HepG2 (cell line): ENCODE measurements around the gene SGTB. TPM values are rescaled to one million over a fixed set of nuclear protein-coding genes. Genes with fewer than 3 reads are reported as not detected.

Experiments used
- BCLAF1 ChIP-seq: fragments of 450-650 bp; IDR thresholded peaks from 2 replicates; pipeline ENCODE4 v1.6.1; 2017; ENCODE audit warnings: mild to moderate bottlenecking
- CEBPG ChIP-seq: IDR thresholded peaks from 2 replicates; pipeline ENCODE4 v1.6.1; 2016
- HINFP ChIP-seq: sonication (generic); formaldehyde crosslinking; IDR thresholded peaks from 2 replicates; pipeline ENCODE4 v1.4.0; 2020; ENCODE audit warnings: low read depth, mild to moderate bottlenecking, missing genetic modification reagents
- HMGXB4 ChIP-seq, 2 experiments: sonication (generic) in 1 of 2; formaldehyde crosslinking in 1 of 2; IDR thresholded peaks; 2 replicates each; pipeline versions ENCODE4 v1.4.0 to v1.6.1; 2018 to 2020; ENCODE audit warnings: missing genetic modification reagents in 2 of 2, borderline replicate concordance in 1 of 2, low read depth in 1 of 2, mild to moderate bottlenecking in 1 of 2, missing biosample characterization in 1 of 2
- ZNF589 ChIP-seq: sonication (generic); formaldehyde crosslinking; conservative IDR thresholded peaks from 2 replicates; pipeline ENCODE4 v1.8.0; 2022; ENCODE audit warnings: mild to moderate bottlenecking, moderate library complexity, missing genetic modification reagents
- ZNF678 ChIP-seq: sonication (generic); formaldehyde crosslinking; IDR thresholded peaks from 2 replicates; pipeline ENCODE4 v1.4.0; 2020; ENCODE audit warnings: mild to moderate bottlenecking, missing genetic modification reagents
- ZNF746 ChIP-seq: sonication (generic); formaldehyde crosslinking; IDR thresholded peaks from 2 replicates; pipeline ENCODE4 v1.8.0; 2022; ENCODE audit warnings: mild to moderate bottlenecking, missing genetic modification reagents
- ZNF788 ChIP-seq: sonication (generic); formaldehyde crosslinking; IDR thresholded peaks from 2 replicates; pipeline ENCODE4 v1.5.0; 2020; ENCODE audit warnings: mild to moderate bottlenecking, missing genetic modification reagents, borderline replicate concordance
- ZSCAN21 ChIP-seq: sonication (generic); formaldehyde crosslinking; IDR thresholded peaks from 2 replicates; pipeline ENCODE4 v1.8.0; 2022; ENCODE audit warnings: mild to moderate bottlenecking, missing genetic modification reagents, moderate library complexity, borderline replicate concordance
- polyA plus RNA-seq, 8 experiments: library from polyadenylated mRNA; depleted of rRNA in 3 of 8; stranded (reverse) in 7 of 8; unstranded in 1 of 8; fragments of >200 nt; fragmentation: Illumina TruSeq in 4 of 8; extraction: Trizol in 4 of 8; gene quantifications; 2 replicates each; pipeline versions ENCODE4 v1.2.1 to v1.2.3, GENCODE V29; 2011 to 2016; ENCODE audit warnings: low read depth in 4 of 8, missing spikeins in 1 of 8, mixed read lengths in 1 of 8; ENCODE audit not compliant: insufficient read depth in 1 of 8
- total RNA-seq, 5 experiments: library from RNA; depleted of rRNA; stranded (reverse); fragments of >200 nt; fragmentation: Illumina TruSeq; extraction: Trizol; gene quantifications; 2 replicates each; pipeline ENCODE4 v1.2.3, GENCODE V29; 2016; ENCODE audit warnings: low read depth in 1 of 5
- TF ChIP-seq, protein P1 (sequence below): sonication (generic); formaldehyde crosslinking; IDR thresholded peaks from 2 replicates; pipeline ENCODE4 v1.8.0; 2022; ENCODE audit warnings: missing genetic modification reagents, mild to moderate bottlenecking, borderline replicate concordance
- TF ChIP-seq, protein P2 (sequence below): sonication (generic); formaldehyde crosslinking; IDR thresholded peaks from 2 replicates; pipeline ENCODE4 v1.8.1; 2023; ENCODE audit warnings: missing genetic modification reagents, inconsistent platforms, borderline replicate concordance
- TF ChIP-seq, protein P3 (sequence below): sonication (generic); formaldehyde crosslinking; IDR thresholded peaks from 2 replicates; pipeline ENCODE4 v1.4.0; 2020; ENCODE audit warnings: mild to moderate bottlenecking, low read depth, missing genetic modification reagents

SGTB gene
- total and polyA plus RNA-seq, 2 of the 13 experiments (the other 11 are each of a cell fraction or from before 2014, with no cell fraction given), result 5.2 to 11.2 TPM

- no peak for TF ChIP-seq HMGXB4 (CRISPR knock-in tag; IDR thresholded peaks at IDR 0.05; ENCODE audit: borderline replicate concordance in 1 of 2, low read depth in 1 of 2)
- no peak for TF ChIP-seq ZNF746 (CRISPR knock-in tag)
- TF ChIP-seq, protein P1, sequence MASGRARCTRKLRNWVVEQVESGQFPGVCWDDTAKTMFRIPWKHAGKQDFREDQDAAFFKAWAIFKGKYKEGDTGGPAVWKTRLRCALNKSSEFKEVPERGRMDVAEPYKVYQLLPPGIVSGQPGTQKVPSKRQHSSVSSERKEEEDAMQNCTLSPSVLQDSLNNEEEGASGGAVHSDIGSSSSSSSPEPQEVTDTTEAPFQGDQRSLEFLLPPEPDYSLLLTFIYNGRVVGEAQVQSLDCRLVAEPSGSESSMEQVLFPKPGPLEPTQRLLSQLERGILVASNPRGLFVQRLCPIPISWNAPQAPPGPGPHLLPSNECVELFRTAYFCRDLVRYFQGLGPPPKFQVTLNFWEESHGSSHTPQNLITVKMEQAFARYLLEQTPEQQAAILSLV (CRISPR knock-in tag), result no peak
- no peak for TF ChIP-seq ZNF788 (CRISPR knock-in tag)
- no peak for TF ChIP-seq CEBPG (CRISPR knock-in tag)
- no peak for TF ChIP-seq ZNF589
- TF ChIP-seq, protein P2, sequence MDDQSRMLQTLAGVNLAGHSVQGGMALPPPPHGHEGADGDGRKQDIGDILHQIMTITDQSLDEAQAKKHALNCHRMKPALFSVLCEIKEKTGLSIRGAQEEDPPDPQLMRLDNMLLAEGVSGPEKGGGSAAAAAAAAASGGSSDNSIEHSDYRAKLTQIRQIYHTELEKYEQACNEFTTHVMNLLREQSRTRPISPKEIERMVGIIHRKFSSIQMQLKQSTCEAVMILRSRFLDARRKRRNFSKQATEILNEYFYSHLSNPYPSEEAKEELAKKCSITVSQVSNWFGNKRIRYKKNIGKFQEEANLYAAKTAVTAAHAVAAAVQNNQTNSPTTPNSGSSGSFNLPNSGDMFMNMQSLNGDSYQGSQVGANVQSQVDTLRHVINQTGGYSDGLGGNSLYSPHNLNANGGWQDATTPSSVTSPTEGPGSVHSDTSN (CRISPR knock-in tag), result no peak
- no peak for TF ChIP-seq ZSCAN21 (CRISPR knock-in tag)
- no peak for TF ChIP-seq HINFP (CRISPR knock-in tag)
- TF ChIP-seq ZNF678, result no peak
- TF ChIP-seq, protein P3, sequence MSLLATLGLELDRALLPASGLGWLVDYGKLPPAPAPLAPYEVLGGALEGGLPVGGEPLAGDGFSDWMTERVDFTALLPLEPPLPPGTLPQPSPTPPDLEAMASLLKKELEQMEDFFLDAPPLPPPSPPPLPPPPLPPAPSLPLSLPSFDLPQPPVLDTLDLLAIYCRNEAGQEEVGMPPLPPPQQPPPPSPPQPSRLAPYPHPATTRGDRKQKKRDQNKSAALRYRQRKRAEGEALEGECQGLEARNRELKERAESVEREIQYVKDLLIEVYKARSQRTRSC (CRISPR knock-in tag), result no peak
- TF ChIP-seq BCLAF1, result no peak
Measured at GRCh38 chr5:65624571-65625555, 97.0 kb downstream of the SGTB start, which contains the start of the genes SHLD3 and TRAPPC13 (continued).
